ENCODE measurements around the gene NECTIN1.

Gene NECTIN1, protein sequence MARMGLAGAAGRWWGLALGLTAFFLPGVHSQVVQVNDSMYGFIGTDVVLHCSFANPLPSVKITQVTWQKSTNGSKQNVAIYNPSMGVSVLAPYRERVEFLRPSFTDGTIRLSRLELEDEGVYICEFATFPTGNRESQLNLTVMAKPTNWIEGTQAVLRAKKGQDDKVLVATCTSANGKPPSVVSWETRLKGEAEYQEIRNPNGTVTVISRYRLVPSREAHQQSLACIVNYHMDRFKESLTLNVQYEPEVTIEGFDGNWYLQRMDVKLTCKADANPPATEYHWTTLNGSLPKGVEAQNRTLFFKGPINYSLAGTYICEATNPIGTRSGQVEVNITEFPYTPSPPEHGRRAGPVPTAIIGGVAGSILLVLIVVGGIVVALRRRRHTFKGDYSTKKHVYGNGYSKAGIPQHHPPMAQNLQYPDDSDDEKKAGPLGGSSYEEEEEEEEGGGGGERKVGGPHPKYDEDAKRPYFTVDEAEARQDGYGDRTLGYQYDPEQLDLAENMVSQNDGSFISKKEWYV

GRCh38 chr11:119728651-119729580 is at the start of gene NECTIN1:
Gene NECTIN1 (minus strand): TSS chr11:119729200. CDS start chr11:119728553, 647 bp downstream.
- DNase-seq: peak; percentile 83

DNA sequence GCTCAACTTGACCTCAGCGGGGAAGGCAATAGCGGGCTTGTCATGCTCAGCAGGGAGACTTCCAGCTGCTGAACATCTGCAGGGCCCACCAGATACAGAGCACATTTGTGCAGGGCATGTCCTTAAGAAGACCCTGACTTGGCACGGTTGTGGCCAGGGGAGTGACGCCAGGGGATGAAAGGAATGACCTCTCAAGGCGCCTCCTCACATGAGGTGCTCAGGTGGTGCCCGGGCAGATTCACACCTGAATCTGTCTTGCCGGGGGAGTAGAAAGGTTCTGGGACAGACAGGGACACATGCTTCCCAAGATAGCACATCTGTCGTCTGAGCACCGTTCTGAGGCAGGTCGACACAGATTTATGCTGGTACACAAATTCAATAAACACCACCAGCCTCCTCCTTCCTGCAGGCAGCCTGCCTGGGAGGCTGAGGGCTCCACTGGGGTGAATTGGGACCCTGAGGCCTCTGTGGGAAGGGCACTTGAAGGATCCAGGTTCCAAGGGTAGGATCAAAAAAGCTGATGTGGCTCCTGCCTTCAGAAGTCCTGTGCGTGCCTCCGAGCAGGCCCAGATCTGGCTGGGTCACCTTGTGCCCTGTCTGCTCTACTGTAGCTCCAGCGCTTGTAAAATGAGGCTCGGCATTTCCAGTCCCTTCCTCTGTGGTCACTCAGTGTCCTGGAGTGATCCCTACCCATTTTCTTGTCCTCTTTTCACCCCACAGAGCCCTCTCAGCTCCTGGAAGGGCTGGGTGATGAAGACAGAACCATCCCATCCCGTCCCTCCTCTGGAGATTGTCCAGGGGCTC is 49.6 kb upstream of the NECTIN1 start:
- no peak for DNase-seq

DNA sequence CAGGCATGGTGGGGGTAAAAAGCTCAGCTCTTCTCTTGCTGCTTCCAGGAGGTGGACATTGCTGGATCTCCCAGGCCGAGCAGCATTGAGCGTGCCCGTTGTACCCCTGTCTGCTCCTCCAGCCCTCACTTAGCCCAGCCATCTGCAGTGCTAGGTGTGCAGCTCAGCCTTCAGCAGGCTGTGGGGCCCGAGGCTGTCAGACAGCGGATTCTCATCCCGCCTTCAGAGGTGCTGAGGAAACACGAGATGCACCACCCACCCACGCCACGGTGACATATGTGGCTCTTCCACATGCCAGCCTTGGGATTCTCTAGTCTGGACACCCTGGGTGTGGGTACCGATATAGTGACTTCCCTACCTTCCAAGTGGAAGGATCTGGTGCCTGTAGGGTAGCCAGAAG is 48.9 kb upstream of the NECTIN1 start:
- DNase-seq: no peak

GRCh38 chr11:119776651-119777050 is 47.7 kb upstream of the NECTIN1 start:
- DNase-seq: no peak

DNA sequence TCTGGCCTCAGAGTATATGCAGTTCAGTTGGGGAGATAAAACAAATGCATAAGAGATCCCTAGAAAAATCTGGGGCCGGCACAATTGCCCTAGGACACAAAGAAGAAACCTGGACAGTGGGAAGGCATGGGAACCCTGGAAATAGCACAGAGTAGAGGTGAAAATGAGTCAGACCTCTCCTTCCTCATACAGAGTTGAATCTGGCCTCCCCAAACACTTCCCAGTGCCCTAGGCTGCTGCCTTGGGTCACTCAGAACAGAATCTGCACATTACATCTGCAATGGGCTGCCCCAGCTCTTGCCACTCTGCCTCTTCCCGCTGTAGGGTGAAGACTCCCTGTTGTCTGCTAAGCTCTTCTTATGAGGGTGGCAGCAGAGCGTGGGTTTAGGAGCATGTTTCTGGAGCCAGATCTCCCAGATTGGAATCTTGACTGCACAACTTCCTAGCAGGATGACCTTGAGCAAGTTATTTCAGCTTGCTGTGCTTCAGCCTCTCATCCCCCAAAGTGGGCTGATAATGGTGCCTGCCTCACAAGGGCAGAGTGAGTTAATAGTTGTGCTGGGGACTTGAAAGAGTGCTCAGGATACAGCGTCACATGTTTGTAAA is 47.1 kb upstream of the NECTIN1 start:
- DNase-seq: no peak

GRCh38 chr11:119774172-119774763 is 45.3 kb upstream of the NECTIN1 start:
- DNase-seq: no peak

GRCh38 chr11:119772641-119773415 is 43.8 kb upstream of the NECTIN1 start:
- DNase-seq: no peak

DNA sequence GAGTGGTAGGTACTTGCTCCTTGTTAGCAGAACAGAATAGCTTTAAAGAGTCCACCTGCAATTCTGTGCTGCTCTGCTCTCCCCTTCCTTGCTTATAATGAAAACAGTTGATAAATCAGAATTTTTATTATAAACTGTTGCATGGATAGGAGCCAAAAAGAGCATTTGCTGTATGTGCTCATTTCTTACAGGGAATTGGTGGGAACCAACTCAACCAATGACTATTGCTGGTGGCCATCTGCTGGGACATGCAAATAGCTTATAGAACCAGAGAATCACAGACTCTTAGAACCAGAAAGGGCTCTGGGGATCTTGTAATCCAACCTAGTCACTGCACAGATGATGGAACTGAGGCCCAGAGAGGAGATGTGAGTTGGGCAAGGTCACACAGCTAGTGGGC is 43.1 kb upstream of the NECTIN1 start:
- DNase-seq: no peak

GRCh38 chr11:119771172-119771770 is 42.3 kb upstream of the NECTIN1 start:
- no peak for DNase-seq

DNA sequence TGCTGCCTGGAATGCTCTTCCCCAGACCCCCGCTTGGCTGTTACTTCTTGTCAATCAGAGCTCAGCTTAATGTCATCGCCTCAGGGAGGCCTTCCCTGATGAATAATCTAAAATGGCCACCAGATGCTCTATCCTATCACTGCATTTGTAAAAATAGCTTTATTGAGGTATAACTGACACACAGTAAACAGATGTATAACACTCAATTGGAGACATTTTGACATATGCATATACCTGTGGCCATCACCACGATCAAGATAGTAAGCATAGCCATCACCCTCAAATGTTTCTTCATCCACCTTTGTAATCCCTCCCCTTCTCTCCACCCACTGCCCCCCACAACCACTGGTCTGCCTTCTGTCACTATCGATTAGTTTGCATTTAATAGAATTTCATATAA is 36.6 kb upstream of the NECTIN1 start:
- no peak for DNase-seq

GRCh38 chr11:119764108-119764868 is 35.3 kb upstream of the NECTIN1 start:
- no peak for DNase-seq

GRCh38 chr11:119763071-119763728 is 34.2 kb upstream of the NECTIN1 start:
- DNase-seq: no peak

- DNase-seq: no peak
Measured at GRCh38 chr11:119759747-119760412, 30.9 kb upstream of the NECTIN1 start.

- no peak for DNase-seq
Measured at GRCh38 chr11:119759324-119759723, 30.3 kb upstream of the NECTIN1 start.

DNA sequence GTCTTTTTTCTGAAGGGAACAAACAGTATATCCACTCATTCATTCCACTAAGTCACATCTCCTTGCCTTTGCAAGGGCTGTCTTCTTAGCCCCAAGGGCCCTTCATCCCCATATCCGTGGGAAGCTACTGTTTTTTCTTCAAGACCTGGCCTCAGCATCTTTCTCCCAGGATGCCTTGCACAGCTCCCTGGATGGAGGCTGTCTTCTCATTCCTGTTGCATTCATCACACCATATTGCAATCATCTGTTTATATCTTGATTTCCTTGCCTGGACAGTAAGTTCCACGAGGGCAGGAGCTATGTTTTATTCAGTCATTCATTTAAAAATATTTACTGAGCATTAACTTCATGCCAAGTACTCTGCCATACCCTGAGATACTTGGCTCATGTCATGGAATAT is 29.3 kb upstream of the NECTIN1 start:
- DNase-seq: no peak

DNA sequence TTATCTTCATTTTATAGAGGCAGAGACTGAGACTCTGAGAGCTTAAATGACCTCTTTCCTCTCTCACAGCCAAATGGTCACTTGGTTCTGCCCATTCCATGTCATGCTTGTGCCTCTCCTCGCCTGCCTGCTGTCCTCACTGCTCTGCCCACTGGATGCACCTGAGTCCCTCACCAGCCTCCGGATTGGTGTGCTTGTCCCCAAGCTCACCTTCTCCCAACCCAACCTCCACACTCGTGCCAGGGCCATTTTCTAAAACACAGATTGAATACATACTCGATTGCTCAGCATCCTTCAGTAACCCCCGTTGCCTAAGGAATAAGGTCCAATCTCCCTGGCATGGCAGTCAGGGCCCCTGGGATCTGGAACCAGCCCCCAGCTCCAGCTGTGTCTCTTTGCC is 28.4 kb upstream of the NECTIN1 start:
- DNase-seq: no peak

DNA sequence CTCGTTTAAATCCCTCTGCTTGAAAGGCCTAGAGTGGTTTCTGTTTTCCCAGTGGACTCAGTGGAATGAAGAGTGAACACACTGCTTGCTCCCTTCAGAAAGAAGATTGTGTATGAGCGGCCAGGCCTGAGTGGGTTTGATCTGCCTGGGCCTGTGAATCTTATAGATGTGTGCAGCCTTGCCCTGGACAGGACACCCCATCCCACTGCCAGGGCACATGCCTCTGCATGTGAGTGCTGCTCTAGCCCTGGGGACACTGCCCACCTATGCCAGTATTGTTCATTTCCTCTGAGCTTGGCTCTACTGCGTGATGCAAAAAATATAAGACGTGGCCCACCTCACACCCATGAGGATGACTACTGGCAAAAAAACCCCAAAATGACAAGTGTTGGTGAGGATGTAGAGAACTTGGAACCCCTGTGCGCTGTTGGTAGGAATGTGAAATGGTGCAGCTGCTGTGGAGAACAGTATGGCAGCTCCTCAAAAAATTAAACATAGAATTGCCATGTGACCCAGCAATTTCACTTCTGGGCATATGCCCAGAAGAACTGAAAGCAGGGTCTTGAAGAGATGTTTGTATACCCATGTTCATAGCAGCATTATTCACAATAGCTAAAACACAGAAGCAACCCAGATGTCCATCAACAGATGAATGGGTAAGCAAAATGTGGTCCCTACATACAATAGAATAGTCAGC is 27.3 kb upstream of the NECTIN1 start:
- DNase-seq: no peak
